SJSA1 (cell line): ENCODE data around the gene PKP2. TPM values are rescaled to one million over a fixed set of nuclear protein-coding genes. Genes with fewer than 3 reads are reported as not detected.
A peak's percentile ranks its signal among the peaks of the same experiment; 100 is the strongest.

ENCODE experiments used
- DNase-seq, 2 experiments: peaks; one replicate each; pipeline ENCODE4 v3.0.0-alpha.2; 2015 to 2020; ENCODE audit warnings: low spot score in 2 of 2, low read depth in 1 of 2
- H3K27ac ChIP-seq: fragments of 250-450 bp; sonication (Bioruptor Pico); 2 replicates; pipeline ENCODE4 v1.5.1; 2020; ENCODE audit warnings: mild to moderate bottlenecking, moderate library complexity
- H3K27me3 ChIP-seq: fragments of 250-450 bp; sonication (Bioruptor Pico); replicated peaks from 2 replicates; pipeline ENCODE4 v1.5.1; 2020; ENCODE audit warnings: mild to moderate bottlenecking, moderate library complexity
- H3K36me3 ChIP-seq: fragments of 250-450 bp; sonication (Bioruptor Pico); 2 replicates; pipeline ENCODE4 v1.5.1; 2020; ENCODE audit warnings: mild to moderate bottlenecking
- H3K4me1 ChIP-seq: fragments of 250-450 bp; sonication (Bioruptor Pico); replicated peaks from 2 replicates; pipeline ENCODE4 v1.6.1; 2021; ENCODE audit warnings: mild to moderate bottlenecking
- H3K4me3 ChIP-seq: fragments of 250-450 bp; sonication (Bioruptor Pico); 2 replicates; pipeline ENCODE4 v1.5.1; 2020; ENCODE audit warnings: mild to moderate bottlenecking
- H3K9me3 ChIP-seq: fragments of 250-450 bp; sonication (Bioruptor Pico); replicated peaks from 2 replicates; pipeline ENCODE4 v1.5.1; 2020; ENCODE audit warnings: mild to moderate bottlenecking
- total RNA-seq: library from RNA; depleted of rRNA; stranded (reverse); fragments of >200 nt; shearing (Covaris generic); gene quantifications from 2 replicates; pipeline ENCODE4 v1.2.3, GENCODE V29; 2014; rRNA removed

PKP2 gene
- 28.6 and 29.9 TPM in 2 replicates for total RNA-seq

DNA sequence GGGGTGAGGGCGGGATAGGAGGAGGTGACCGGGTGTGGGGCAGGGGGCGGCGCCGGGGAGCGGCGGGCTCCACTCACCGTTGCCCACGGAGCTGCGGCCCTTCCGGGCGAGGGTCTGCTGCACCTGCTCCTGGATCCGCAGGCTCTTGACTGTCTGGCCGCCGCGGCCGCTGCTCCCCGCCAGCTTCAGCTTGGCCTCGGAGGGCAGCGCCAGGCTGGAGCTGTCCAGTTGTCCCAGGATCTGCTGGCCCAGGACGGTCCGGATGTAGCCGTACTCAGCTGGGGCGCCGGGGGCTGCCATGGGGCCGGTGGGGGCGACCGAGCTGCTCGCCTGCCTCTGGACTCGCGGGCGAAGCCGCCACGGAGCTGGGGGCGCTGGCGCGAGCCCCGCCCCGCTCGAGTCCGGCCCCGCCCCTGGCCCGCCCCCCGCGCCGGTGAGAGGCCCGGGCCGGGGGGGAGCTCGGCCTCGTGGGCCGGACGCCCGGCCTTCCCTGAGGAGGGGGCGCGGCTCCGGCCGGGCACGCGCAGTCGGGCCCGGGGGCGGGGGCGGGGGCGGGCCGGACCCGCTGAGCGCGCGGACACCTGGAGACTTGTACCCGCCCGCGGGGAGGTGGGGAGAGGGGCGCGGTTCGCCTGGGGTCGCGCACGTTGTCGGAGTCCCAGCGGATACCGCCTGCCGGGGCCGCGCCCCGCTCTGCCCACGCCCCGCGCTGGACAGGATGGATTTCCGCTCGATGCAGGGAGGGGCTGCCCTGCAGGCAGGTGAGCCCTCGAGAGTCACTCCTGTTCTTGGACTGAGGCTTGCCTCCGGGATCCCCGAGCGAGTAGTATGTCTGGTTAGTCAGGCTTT, at the start of gene PKP2:
Gene PKP2, minus strand, starts transcription at position 346 of the 849 bp plus-strand sequence. Its CDS starts 46 bp downstream, at position 300.
- H3K27ac ChIP-seq: 0 out of 2 replicates have a peak within 1 kb of the TSS, but pooled peaks have one; percentile 43
- no peaks in the 10 kb centered on the region for H3K9me3 ChIP-seq
- H3K4me3 ChIP-seq: peak within 1 kb of the TSS; percentile 57
- 0 out of 2 replicates have a peak, but pooled peaks cover under 1% of the 10 kb centered on the region for H3K36me3 ChIP-seq
- peaks cover 61% of the 10 kb centered on the region for H3K4me1 ChIP-seq
- H3K27me3 ChIP-seq: no peaks in the 10 kb centered on the region
- DNase-seq: peak; percentile 42 to 59

DNA sequence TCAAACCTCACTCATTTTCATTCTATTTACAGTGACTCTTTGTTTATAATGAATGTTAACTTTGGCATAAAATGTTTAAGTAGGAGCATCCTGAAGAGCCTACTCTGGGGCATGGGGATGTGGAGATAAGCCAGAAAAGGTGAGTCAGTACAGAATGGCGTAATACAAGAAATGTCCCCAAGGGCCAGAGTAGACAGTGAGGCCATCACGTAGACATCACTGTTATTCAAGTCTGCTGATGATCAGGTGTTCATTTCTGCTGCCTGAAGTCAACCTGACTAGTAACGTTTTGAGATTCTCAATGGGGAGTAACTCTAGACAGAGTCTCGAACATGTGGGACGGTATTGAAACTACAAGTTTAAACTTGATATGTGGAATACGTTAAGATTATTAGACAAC, 47.6 kb upstream of the PKP2 start:
- no peaks in the 10 kb centered on the region for H3K27me3 ChIP-seq
- H3K36me3 ChIP-seq: no peaks in the 10 kb centered on the region
- H3K27ac ChIP-seq: no peak overlapping the region
- DNase-seq: no peak
- no peak overlapping the region for H3K4me3 ChIP-seq
- no peaks in the 10 kb centered on the region for H3K9me3 ChIP-seq
- H3K4me1 ChIP-seq: no peaks in the 10 kb centered on the region

DNA sequence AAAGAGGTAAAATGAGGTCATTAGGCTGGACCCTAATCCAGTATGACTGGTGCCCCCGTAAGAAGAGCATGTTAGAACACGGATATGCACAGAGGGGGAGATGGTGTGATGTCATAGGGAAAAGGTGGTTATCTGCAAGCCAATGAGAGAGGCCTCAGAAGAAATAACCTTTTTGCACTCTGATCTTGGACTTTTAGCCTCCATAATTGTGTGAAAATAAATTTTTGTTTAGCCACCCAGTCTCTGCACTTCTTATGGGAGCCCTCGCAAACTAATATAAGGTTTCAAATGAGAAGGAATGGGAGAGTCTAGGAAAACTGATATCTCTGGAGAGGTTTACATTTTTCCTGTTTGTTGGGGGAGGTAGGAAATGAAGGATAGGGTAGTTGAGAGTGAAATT, 43.2 kb upstream of the PKP2 start:
- DNase-seq: no peak
- no peak overlapping the region for H3K4me3 ChIP-seq

DNA sequence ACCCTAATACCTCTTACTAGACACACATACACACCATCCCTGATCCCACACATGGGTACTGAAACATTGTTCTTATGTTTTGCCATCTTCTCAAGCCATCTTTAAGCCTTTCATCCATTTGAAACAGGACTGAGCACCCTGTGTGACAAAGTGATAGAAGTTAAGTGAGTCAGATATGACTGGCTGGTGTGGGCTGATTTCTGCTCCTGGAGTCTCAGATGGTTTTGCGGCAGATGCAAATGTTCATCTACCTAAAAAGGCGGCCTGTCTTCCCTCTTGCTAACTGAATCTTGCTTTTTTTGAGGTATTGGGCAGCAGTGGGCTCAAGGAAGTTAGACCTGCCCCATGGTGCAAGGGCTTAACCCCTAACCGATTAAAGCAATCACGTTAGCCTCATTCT, 30.4 kb upstream of the PKP2 start:
- H3K36me3 ChIP-seq: no peaks in the 10 kb centered on the region
- no peaks in the 10 kb centered on the region; the same call in 1 of the 2 replicates for H3K9me3 ChIP-seq
- H3K27me3 ChIP-seq: no peaks in the 10 kb centered on the region
- peaks cover 7% of the 10 kb centered on the region for H3K4me1 ChIP-seq
- H3K4me3 ChIP-seq: no peak overlapping the region
- no peak overlapping the region for H3K27ac ChIP-seq
- DNase-seq: no peak

More for the DNA sequence above, 43.2 kb upstream of the PKP2 start:
- H3K9me3 ChIP-seq: no peaks in the 10 kb centered on the region
- no peaks in the 10 kb centered on the region for H3K27me3 ChIP-seq
- H3K4me1 ChIP-seq: no peaks in the 10 kb centered on the region
- no peak overlapping the region for H3K27ac ChIP-seq
- H3K36me3 ChIP-seq: no peaks in the 10 kb centered on the region

DNA sequence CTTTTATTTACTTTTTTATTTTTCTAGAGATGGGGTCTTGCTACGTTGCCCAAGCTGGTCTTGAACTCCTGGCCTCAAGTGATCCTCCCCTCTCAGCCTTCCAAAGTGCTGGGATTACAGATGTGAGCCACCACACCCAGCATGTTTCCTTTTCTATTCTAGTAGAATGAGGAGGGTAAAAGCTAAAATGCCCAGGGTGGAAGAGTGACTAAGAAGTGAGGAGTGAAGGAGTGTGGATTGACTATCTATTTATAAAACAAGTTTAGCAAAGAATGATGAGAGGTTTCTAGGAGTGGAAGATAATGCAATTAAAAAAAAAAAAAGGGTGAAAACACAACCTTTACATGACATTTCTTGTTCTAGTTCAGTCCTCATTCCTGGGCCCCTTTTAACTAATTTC, 29.8 kb upstream of the PKP2 start:
- peaks cover 13% of the 10 kb centered on the region for H3K4me1 ChIP-seq
- H3K4me3 ChIP-seq: no peak overlapping the region

DNA sequence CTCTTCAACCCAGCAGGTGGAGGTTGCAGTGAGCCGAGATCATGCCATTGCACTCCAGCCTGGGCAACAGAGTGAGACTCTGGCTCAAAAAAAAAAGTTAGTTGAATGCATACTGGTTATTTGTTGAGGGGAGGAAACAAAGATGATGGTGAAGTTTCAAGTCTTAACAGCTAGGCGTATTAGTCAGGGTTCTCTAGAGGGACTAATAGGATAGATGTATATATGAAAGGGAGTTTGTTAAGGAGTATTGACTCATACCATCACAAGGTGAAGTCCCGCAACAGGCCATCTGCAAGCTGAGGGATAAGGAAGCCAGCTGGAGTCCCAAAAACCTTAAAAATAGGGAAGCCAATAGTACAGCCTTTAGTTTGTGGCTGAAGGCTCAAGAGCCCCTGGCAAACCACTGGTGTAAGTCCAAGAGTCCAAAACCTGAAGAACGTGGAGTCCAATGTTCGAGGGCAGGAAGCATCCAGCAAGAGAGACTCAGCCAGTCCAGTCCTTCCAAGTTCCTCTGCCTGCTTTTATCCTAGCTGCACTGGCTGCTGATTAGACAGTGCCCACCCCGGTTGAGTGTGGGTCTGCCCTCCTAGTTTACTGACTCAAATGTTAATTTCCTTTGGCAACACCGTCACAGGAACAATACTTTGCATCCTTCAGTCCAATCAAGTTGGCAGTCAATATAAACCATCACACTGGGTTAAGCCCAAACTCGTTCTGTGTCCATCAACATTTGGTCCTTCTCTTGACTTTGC, 26.1 kb upstream of the PKP2 start:
- no peaks in the 10 kb centered on the region for H3K27me3 ChIP-seq
- H3K4me1 ChIP-seq: peaks cover 40% of the 10 kb centered on the region
- H3K27ac ChIP-seq: peak overlapping the region; percentile 99
- no peak overlapping the region for H3K4me3 ChIP-seq
- H3K9me3 ChIP-seq: no peaks in the 10 kb centered on the region; the same call in 1 of the 2 replicates
- no peak for DNase-seq
- H3K36me3 ChIP-seq: no peaks in the 10 kb centered on the region

More for the DNA sequence above, 29.8 kb upstream of the PKP2 start:
- Histone ChIP-seq H3K36me3 (no peaks in the 10 kb centered on the region), H3K27ac (no peak overlapping the region), H3K9me3 (no peaks in the 10 kb centered on the region; the same call in 1 of the 2 replicates), H3K27me3 (no peaks in the 10 kb centered on the region)
- no peak for DNase-seq

DNA sequence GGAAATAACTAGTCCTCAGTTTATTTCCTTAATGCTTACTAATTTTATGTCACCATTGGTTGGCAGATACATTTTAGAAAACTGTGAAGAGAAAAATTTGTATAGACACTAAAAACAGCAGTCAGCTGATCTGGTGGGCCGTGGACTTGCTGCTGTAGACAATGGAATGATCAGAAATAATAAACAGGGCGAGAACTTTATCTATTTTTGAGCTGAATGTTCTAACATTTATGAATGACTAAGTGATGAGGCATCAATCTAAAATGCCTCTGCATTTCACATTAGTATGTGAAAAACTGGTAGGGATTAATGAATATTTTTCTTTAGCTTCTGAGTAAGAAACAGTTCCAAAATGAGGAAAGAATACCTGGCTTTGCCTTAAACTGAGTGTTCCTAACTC, 24.8 kb upstream of the PKP2 start:
- Histone ChIP-seq H3K4me3 (no peak overlapping the region), H3K9me3 (no peaks in the 10 kb centered on the region), H3K27me3 (no peaks in the 10 kb centered on the region), H3K27ac (peak overlapping the region; percentile 99), H3K36me3 (no peaks in the 10 kb centered on the region), H3K4me1 (peaks cover 52% of the 10 kb centered on the region)
- DNase-seq: peak; percentile 64 to 84

DNA sequence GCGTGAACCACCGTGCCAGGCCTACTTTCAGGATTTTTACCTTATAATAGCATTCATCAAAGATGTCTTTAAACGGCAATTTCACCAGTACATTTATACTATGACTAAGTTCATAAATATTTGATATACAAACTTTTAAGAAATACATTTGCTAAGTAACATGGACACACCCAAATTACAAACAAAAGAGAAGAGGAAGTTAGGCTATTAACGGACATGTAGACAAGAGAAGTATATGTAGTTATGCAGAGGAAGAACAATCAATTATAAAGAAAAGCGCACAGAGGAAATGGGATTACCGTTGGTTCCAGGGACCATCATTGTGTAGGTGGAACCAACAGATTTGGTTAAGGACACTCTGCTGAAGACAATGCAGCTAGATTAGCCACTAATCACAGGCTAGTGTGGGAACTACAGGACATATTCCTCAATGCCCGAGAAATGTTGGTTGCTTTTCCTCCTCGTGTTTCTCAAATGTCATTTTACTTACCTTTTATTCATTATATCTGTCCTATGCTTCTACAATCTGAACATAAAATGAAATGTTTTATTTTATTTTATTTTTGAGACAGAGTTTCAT, 24.0 kb upstream of the PKP2 start:
- Histone ChIP-seq H3K9me3 (no peaks in the 10 kb centered on the region), H3K36me3 (no peaks in the 10 kb centered on the region), H3K4me3 (no peak overlapping the region), H3K27me3 (no peaks in the 10 kb centered on the region), H3K4me1 (peaks cover 52% of the 10 kb centered on the region), H3K27ac (peak overlapping the region; percentile 99)
- DNase-seq: peak in 1 of 2 experiments; percentile 76

DNA sequence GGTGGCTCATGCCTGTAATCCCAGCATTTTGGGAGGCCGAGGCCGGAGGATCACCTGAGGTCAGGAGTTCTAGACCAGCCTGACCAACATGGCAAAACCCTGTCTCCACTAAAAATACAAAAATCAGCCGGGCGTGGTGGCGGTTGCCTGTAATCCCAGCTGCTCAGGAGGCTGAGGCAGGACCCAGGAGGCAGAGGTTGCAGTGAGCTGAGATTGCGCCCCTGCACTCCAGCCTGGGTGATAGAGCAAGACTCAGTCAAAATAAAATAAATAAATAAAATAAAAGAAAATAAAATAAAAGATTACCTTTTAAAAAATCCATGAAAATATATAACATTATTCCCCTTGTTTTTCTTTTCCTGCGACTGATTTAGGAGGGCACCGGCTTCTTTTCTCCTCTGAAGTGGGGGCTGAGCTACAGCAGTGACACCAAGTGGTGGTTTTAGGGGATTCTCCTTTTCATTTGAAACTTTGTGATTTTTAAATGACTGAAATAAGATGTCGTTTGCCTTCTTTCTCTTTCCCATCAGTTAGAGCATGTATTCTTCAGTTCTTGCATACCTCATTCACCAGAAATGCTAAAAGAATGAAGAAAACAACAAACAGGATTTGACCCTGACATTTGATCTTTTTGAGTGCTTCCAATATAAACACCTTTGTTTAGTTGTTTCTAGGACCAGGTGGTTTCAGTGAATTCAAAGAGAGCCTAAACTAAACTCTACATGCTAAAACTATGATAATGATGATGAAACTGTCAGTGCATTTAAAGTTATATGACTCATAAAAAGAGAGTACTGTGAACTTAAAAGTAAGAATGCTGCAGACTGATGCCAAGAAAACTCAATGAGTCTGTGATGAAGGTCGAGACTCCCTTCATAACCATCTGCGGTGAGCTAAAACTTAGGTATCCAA, 22.6 kb upstream of the PKP2 start:
- no peaks in the 10 kb centered on the region for H3K27me3 ChIP-seq
- H3K4me3 ChIP-seq: no peak overlapping the region
- peaks cover 52% of the 10 kb centered on the region for H3K4me1 ChIP-seq
- no peaks in the 10 kb centered on the region for H3K9me3 ChIP-seq
- H3K36me3 ChIP-seq: no peaks in the 10 kb centered on the region
- DNase-seq: peak; percentile 64 to 97
- peak overlapping the region; percentile 99 for H3K27ac ChIP-seq

DNA sequence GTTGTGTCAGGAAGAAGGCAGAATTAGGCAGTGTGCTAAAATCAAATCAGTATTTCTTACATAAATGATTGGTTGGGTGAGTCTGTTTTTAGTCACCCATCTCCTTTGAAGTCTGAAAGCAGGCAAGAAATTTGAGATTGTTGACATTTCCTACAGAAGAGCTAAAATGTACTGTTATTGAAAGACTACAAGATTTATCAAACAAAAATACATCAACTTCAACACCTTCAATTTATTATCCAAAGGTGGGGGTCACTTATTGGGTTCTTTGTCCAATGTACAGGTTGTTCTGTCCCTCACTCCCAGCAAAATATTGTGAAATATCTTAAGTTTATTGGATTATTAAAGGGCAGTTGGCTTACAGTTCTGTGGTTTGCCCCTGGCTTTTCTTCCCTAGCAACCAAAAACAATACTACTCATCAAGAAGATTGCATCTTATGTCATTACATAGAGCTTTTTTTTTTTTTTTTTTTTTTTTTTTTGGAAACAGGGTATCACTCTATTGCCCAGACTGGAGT, 20.6 kb upstream of the PKP2 start:
- Histone ChIP-seq H3K9me3 (no peaks in the 10 kb centered on the region), H3K4me1 (peaks cover 47% of the 10 kb centered on the region), H3K27me3 (no peaks in the 10 kb centered on the region), H3K36me3 (no peaks in the 10 kb centered on the region), H3K4me3 (no peak overlapping the region), H3K27ac (peak overlapping the region; percentile 59)
- DNase-seq: peak in 1 of 2 experiments; percentile 62

DNA sequence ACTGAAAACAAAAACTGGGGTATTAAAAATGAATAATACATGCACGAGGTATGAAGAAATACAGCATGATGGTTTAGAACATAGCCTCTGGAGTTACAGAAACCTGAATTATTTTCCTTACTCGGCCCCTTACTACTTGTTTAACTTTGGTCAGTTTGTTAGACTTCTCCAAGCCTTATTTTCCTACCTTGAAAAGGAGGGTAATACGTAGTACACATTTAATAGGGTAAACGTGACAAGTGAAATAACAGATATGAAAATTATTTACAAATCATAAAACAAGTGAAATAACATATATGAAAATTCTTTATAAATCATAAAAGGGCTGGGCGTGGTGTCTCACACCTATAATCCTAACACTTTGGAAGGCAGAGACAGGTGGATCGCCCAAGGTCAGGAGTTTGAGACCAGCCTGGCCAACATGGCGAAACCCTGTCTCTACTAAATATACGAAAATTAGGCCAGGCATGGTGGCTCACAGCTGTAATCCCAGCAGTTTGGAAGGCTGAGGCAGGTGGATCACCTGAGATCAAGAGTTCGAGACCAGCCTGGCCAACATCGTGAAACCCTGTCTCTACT, 11.4 kb upstream of the PKP2 start:
- no peak for DNase-seq
- Histone ChIP-seq H3K9me3 (no peaks in the 10 kb centered on the region), H3K27me3 (no peaks in the 10 kb centered on the region), H3K36me3 (no peaks in the 10 kb centered on the region), H3K4me1 (no peaks in the 10 kb centered on the region; the same call in 1 of the 2 replicates), H3K4me3 (no peak overlapping the region), H3K27ac (no peak overlapping the region)

DNA sequence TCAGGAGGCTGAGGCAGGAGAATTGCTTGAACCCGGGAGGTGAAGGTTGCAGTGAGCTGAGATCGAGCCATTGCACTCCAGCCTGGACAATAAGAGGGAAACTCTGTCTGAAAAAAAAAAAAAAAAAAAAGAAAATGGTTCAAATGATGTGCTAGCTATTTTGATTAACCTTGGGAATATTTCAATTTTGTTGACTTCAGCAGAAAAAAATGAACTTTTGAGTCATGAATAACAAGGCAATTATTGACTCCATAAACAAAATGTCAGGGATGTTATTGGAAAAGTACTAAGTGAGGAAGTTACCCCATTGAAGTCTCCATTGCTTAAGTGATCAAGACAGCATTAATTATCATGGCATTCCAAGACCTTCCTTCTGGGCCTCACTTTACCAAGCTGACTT, 10.6 kb upstream of the PKP2 start:
- no peak overlapping the region for H3K27ac ChIP-seq
- H3K9me3 ChIP-seq: no peaks in the 10 kb centered on the region
- no peak overlapping the region for H3K4me3 ChIP-seq
- H3K36me3 ChIP-seq: no peaks in the 10 kb centered on the region
- H3K4me1 ChIP-seq: peaks cover 7% of the 10 kb centered on the region
- DNase-seq: no peak
- H3K27me3 ChIP-seq: no peaks in the 10 kb centered on the region
